ENCODE data around the gene CYBA. TPM values are rescaled to one million over a fixed set of nuclear protein-coding genes. Genes with fewer than 3 reads are reported as not detected.

Gene CYBA
- total RNA-seq, 2 donors from 2014 or later = 188 to 220 TPM

DNA sequence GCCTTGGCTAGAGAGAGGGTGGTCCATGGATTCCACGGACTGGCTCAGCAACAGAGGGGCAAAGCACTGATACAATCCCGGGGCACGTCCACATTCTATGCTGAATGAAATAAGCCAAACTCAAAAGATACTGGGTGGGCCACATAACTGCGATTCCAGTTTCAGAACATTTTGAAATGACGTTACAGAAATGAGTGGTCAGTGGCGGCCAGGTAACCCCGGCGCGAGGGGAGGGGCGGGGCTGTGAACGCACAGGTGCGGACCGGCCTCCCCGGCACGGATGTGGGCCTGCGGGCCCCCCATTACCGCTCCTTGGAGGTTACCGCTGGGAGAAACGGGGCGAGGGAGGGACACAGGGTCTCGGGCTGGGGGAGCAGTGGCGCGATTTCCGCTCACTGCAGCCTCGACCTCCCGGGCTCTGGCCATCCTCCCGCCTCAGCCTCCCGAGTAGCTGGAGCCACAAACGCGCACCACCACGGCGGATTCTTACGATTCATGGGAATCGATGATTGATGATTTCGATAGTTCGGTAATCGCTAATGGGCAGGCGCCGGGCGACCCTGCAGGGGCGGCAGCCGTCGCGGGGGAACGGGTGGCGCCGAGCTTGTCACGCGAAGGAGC is 11.5 kb upstream of the CYBA start:
- H3K9ac ChIP-seq (ENCODE audit: extremely low read depth, low read length, poor library complexity, severe bottlenecking) = peak overlapping the region; percentile 70
- DNase-seq = peak; percentile 69
- no peaks in the 10 kb centered on the region for H3K9me3 ChIP-seq (ENCODE audit: control insufficient read depth, low read length)
- Mint-ChIP-seq H3K27me3 (ENCODE audit: insufficient read depth) (no peaks in the 10 kb centered on the region), H3K4me3 (peak overlapping the region; percentile 87), H3K4me1 (peaks cover 6% of the 10 kb centered on the region), H3K27ac (no peak overlapping the region), H3K36me3 (ENCODE audit: low read depth) (peaks cover 9% of the 10 kb centered on the region), H3K9me3 (no peaks in the 10 kb centered on the region)
- H3K27ac ChIP-seq (ENCODE audit: low read depth, low read length) = peak overlapping the region; percentile 84
- TF ChIP-seq, protein P1, sequence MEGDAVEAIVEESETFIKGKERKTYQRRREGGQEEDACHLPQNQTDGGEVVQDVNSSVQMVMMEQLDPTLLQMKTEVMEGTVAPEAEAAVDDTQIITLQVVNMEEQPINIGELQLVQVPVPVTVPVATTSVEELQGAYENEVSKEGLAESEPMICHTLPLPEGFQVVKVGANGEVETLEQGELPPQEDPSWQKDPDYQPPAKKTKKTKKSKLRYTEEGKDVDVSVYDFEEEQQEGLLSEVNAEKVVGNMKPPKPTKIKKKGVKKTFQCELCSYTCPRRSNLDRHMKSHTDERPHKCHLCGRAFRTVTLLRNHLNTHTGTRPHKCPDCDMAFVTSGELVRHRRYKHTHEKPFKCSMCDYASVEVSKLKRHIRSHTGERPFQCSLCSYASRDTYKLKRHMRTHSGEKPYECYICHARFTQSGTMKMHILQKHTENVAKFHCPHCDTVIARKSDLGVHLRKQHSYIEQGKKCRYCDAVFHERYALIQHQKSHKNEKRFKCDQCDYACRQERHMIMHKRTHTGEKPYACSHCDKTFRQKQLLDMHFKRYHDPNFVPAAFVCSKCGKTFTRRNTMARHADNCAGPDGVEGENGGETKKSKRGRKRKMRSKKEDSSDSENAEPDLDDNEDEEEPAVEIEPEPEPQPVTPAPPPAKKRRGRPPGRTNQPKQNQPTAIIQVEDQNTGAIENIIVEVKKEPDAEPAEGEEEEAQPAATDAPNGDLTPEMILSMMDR (conservative IDR thresholded peaks at IDR 0.05) = no peak
- peak overlapping the region; percentile 87 for H3K4me3 ChIP-seq (ENCODE audit: low read length)
- peaks cover 14% of the 10 kb centered on the region for H3K36me3 ChIP-seq (ENCODE audit: control insufficient read depth, insufficient read depth, low read length)
- H3K4me1 ChIP-seq (ENCODE audit: control insufficient read depth, insufficient read depth, low read length) = no peaks in the 10 kb centered on the region
- 2 to 3% methylated on average over 29 to 49 of the region's 49 CpGs for WGBS, 2 experiments (ENCODE audit: insufficient coverage in 1 of 2, insufficient read length in 1 of 2)
- H3K27me3 ChIP-seq (ENCODE audit: control insufficient read depth, insufficient read depth, low read length, poor library complexity, severe bottlenecking) = no peaks in the 10 kb centered on the region

DNA sequence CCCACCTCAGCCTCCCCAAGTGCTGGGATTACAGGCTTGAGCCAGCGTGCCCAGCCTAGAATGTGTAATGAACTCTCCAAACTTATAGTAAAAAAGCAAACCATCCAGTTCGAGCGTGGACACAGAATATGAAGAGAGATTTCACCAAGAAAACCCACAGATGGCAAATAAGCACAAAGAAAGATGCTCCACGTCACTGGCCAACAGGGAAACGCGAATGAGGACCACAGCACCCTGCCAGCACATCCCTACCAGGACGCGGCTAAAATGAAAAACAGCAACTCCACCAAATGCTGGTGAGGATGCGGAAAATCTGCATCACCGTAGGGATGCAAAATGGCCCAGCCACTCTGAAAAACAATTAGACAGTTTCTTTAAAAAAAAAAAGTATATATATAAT is 10.6 kb upstream of the CYBA start:
- Histone ChIP-seq H3K4me1 (ENCODE audit: control insufficient read depth, insufficient read depth, low read length) (no peaks in the 10 kb centered on the region), H3K27me3 (ENCODE audit: control insufficient read depth, insufficient read depth, low read length, poor library complexity, severe bottlenecking) (no peaks in the 10 kb centered on the region), H3K9ac (ENCODE audit: extremely low read depth, low read length, poor library complexity, severe bottlenecking) (no peak overlapping the region), H3K4me3 (ENCODE audit: low read length) (peak overlapping the region; percentile 87), H3K9me3 (ENCODE audit: control insufficient read depth, low read length) (no peaks in the 10 kb centered on the region), H3K36me3 (ENCODE audit: control insufficient read depth, insufficient read depth, low read length) (peaks cover 14% of the 10 kb centered on the region), H3K27ac (ENCODE audit: low read depth, low read length) (no peak overlapping the region)
- TF ChIP-seq, protein P1 (conservative IDR thresholded peaks at IDR 0.05) = no peak
- DNase-seq = no peak
- H3K36me3 Mint-ChIP-seq (ENCODE audit: low read depth) = peaks cover 4% of the 10 kb centered on the region
- no peaks in the 10 kb centered on the region for H3K27me3 Mint-ChIP-seq (ENCODE audit: insufficient read depth)
- no peaks in the 10 kb centered on the region for H3K9me3 Mint-ChIP-seq
- peak overlapping the region; percentile 87 for H3K4me3 Mint-ChIP-seq
- WGBS, 2 experiments (ENCODE audit: insufficient coverage in 1 of 2, insufficient read length in 1 of 2) = 85 to 88% methylated on average over 8 to 10 of the region's 10 CpGs
- H3K27ac Mint-ChIP-seq = no peak overlapping the region
- peaks cover 6% of the 10 kb centered on the region for H3K4me1 Mint-ChIP-seq

DNA sequence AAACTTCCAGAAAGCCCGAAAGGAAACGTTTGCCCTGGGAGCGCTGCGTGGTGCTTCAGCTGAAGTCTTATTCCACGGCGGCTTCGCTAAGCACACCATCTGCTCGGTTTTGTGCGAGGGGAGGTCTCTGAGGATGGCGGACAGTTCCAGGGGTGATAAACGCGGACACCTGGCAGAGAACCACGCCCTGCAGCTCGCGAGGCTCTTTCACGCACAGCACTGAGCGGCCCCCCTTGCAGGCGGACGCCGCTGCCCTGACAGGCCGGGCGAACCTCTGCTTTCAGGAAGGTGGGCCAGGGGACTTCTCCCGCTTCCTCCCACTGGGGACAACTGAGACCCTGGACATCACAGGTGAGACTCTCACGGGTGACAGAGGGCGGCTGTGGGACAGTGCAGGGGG is 8.3 kb upstream of the CYBA start:
- Histone ChIP-seq H3K9ac (ENCODE audit: extremely low read depth, low read length, poor library complexity, severe bottlenecking) (no peak overlapping the region), H3K4me1 (ENCODE audit: control insufficient read depth, insufficient read depth, low read length) (no peaks in the 10 kb centered on the region), H3K36me3 (ENCODE audit: control insufficient read depth, insufficient read depth, low read length) (peaks cover 5% of the 10 kb centered on the region), H3K9me3 (ENCODE audit: control insufficient read depth, low read length) (no peaks in the 10 kb centered on the region), H3K4me3 (ENCODE audit: low read length) (no peak overlapping the region), H3K27ac (ENCODE audit: low read depth, low read length) (no peak overlapping the region), H3K27me3 (ENCODE audit: control insufficient read depth, insufficient read depth, low read length, poor library complexity, severe bottlenecking) (no peaks in the 10 kb centered on the region)
- Mint-ChIP-seq H3K27me3 (ENCODE audit: insufficient read depth) (no peaks in the 10 kb centered on the region), H3K27ac (no peak overlapping the region), H3K36me3 (ENCODE audit: low read depth) (peaks cover 10% of the 10 kb centered on the region), H3K4me1 (peaks cover 6% of the 10 kb centered on the region), H3K9me3 (no peaks in the 10 kb centered on the region), H3K4me3 (no peak overlapping the region)
- 93 to 95% methylated on average over 18 to 25 of the region's 25 CpGs for WGBS, 2 experiments (ENCODE audit: insufficient coverage in 1 of 2, insufficient read length in 1 of 2)
- no peak for DNase-seq
- TF ChIP-seq, protein P1 (conservative IDR thresholded peaks at IDR 0.05) = no peak
